ENCODE measurements around the gene PLCZ1.

- TF ChIP-seq HDAC2 (IDR thresholded peaks at IDR 0.05) (no peak), EP300 (IDR thresholded peaks at IDR 0.05; ENCODE audit: borderline replicate concordance in 1 of 2, control insufficient read depth in 1 of 2, low read depth in 2 of 2, low read length in 2 of 2) (no peak), NFIC (IDR thresholded peaks at IDR 0.05; ENCODE audit: low read depth, low read length) (no peak), POLR2A (IDR thresholded peaks at IDR 0.05; ENCODE audit: low read depth, low read length) (no peak)
- TF ChIP-seq, protein P1, sequence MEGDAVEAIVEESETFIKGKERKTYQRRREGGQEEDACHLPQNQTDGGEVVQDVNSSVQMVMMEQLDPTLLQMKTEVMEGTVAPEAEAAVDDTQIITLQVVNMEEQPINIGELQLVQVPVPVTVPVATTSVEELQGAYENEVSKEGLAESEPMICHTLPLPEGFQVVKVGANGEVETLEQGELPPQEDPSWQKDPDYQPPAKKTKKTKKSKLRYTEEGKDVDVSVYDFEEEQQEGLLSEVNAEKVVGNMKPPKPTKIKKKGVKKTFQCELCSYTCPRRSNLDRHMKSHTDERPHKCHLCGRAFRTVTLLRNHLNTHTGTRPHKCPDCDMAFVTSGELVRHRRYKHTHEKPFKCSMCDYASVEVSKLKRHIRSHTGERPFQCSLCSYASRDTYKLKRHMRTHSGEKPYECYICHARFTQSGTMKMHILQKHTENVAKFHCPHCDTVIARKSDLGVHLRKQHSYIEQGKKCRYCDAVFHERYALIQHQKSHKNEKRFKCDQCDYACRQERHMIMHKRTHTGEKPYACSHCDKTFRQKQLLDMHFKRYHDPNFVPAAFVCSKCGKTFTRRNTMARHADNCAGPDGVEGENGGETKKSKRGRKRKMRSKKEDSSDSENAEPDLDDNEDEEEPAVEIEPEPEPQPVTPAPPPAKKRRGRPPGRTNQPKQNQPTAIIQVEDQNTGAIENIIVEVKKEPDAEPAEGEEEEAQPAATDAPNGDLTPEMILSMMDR (IDR thresholded peaks at IDR 0.05 in 2 of 3, conservative IDR thresholded peaks at IDR 0.05 in 1 of 3; ENCODE audit: control insufficient read depth in 2 of 3, extremely low read depth in 1 of 3, insufficient read depth in 1 of 3, low read depth in 3 of 3, low read length in 3 of 3): no peak
These were observed 14.1 kb downstream of the PLCZ1 start for GRCh38 chr12:18723752-18724151.
